ENCODE data around the gene CLASRP.
A peak's percentile ranks its signal among the peaks of the same experiment; 100 is the strongest.

The CLASRP gene

DNA sequence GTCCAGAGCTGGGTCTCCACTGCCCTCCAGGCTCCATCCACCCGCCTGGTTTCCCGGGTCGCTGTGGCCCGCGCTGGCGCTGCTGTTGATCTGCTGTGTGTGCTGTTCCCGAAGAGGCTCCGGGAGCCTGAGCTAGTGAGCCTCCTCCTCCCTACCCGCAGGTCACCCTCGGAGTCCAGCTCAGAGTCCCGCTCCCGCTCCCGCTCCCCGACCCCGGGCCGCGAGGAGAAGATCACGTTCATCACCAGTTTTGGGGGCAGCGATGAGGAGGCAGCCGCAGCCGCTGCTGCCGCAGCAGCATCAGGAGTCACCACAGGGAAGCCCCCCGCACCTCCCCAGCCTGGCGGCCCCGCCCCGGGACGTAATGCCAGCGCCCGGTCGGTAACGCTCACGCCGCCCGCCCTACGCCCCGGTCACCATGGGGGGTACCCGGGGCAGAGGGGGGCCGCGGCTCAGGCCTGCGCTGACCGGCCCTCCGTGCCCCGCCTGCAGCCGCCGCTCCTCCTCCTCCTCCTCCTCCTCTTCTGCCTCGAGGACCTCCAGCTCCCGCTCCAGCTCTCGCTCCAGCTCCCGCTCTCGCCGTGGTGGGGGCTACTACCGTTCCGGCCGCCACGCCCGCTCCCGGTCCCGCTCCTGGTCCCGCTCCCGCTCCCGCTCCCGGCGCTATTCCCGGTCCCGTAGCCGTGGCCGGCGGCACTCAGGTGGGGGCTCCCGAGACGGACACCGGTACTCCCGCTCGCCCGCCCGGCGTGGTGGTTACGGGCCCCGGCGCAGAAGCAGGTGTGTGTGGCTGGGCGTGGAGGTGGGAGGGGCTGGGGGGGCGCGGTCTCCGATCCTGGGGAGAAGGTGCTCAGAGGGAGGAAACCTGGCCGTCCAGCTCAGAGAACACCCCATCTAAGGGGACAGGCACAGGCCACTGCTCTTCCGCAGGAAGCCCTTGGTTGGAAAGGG, 25.3 kb downstream of the CLASRP start:
- no peak for DNase-seq

GRCh38 chr19:45066921-45067661, 28.2 kb downstream of the CLASRP start:
- no peak for DNase-seq

- DNase-seq: no peak
These were observed 29.2 kb downstream of the CLASRP start for GRCh38 chr19:45068041-45068440.

DNA sequence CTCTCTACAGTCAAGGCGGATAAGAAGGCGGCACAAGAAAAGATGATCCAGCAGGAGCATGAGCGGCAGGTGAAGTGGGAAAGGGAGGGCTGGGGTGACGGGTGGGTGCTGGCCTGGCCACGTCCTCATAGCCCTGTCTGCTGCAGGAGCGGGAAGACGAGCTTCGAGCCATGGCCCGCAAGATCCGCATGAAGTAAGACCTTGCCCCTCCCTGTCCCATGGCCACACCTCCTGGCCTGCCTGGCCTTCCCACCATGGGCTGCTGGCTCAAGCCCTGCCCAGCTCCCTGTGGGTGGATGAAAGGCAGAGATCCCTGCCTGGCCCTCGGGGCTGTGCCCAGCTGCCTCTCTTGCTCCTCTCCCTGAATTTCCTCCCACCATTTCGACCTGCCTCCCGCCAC, 30.2 kb downstream of the CLASRP start:
- no peak for DNase-seq

DNA sequence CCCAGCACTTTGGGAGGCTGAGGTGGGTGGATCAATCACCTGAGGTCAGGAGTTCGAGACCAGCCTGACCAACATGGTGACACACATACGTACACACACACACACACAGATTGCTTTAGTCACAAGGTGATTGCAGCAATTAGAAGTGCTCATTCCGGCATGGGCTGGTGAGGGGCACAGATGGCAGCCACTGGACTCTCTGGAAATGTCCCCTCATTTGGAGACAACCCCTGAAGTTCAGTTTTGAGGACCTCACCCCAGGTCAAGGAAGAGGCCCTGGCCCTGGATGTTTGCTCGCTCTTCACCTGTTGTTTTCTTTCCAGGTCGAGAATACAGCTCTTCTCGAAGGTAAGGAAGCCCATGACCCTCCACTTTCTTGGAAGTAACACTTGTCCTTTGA, 31.4 kb downstream of the CLASRP start:
- DNase-seq: no peak

DNA sequence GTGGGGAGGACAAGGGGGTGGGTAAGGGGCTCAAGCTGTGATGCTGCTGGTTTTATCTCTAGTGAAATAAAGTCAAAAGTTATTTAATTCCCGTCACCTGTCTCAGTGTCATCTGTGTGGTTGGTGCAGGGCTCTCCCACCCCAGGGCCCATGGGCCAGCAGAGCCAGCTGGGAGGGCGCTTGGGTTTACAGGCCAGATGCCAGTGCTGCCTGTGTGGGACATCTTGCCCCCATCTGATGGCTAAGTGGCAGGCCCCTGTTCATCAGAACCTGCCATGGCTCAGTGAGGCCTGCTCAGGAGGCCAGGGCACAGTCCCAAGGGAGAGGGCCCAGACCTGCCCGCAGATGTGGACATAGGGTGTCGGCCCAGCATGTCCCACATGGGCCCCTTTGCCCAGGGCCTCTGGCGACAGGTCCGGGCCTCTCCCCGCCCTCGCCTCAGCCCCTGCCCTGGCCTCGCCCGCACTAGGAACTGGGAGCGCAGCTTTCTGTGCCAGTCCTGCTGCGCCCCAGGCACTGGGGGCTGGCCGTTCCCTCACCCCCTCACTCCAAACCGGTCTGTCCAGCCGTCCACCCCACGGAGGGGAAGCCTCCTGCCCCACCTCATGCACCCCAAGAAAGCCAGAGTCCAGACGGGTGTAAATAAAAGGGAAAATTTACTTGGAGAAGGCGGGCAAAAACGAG, 32.2 kb downstream of the CLASRP start:
- no peak for DNase-seq

GRCh38 chr19:45071545-45071938, 32.7 kb downstream of the CLASRP start:
- no peak for DNase-seq

DNA sequence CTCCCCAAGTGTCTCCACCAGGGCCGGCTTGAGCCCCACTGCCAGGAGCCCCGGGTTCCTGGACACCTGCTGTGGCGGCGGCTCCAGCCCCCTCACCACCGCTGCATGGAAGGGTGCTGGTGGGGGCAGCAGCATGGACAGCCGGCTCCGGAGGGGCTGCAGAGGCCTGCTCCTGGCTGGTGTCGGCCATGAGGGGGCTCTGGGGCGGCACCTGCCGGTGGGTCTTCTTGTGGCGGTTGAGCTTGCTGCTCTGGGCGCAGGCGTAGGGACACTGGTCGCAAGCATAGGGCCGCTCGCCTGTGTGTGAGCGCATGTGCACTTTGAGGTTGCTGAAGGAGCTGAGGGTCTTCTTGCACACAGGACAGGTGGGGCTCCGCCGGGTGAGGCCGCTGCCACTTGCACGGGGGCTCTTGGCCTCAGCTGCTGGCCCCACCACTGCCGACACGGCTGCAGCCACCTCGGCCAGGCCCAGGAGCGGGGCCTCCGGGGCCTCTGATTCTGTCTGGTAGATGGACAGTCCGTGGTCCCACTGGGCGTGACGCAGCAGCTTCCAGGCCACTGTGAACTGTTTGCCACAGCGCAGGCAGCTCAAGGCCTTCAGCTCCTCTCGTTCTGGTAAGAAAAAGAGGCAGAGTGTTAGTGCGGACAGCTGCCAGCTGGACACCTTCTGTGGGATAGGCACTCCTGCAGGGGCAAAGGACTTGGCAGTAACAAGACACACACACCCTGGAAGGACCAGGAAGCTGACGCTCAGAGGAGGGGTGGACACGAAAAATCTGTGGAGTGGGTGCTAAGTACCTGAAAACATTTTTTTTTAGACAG, 33.3 kb downstream of the CLASRP start:
- DNase-seq: no peak

GRCh38 chr19:45074744-45075300, 36.0 kb downstream of the CLASRP start:
- no peak for DNase-seq

GRCh38 chr19:45075301-45076028, 36.6 kb downstream of the CLASRP start:
- no peak for DNase-seq

DNA sequence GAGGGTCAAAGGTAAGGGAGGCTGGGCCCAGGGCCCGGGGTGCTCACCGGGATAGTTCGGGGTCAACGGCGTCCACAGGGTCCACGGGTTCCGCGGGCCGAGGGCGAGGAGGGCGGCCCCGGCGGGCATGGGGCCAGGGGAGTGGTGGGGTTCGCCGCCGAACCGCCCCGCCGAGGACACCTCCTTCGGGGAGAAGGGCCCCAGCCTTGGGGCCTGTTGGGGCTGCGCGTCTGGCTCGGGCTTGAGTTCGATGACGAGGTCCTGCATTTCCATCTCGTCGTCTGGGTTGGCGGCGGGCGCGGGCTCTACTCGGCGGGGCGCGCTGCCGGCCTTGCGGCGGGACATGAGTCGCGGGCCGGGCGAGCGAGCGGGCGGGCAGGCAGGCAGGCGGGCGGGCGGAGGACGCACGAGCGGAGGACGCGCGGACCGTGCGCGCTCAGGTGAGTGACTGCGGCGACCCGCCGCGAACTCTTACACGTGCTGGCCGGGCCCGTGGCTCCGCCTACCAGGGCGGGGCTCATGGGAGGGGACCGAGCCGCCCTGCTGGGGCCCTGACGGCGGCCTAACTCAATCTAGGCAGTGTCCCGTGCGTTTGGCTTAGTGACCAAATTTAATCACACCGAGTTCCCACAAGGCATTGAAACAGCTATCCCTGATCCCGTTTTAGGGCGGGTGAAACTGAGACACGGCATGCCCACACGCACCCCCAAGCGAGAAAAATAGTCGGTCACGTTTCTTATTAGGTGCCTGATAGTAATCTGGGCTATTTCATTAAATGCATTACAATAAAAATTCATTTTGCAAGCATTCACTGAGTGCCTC, 37.4 kb downstream of the CLASRP start, which contains the start of gene ZNF296:
Gene ZNF296, minus strand, starts transcription at position 450 of the 822 bp plus-strand sequence. Its CDS starts 105 bp downstream, at position 345.
- no peak for DNase-seq

DNA sequence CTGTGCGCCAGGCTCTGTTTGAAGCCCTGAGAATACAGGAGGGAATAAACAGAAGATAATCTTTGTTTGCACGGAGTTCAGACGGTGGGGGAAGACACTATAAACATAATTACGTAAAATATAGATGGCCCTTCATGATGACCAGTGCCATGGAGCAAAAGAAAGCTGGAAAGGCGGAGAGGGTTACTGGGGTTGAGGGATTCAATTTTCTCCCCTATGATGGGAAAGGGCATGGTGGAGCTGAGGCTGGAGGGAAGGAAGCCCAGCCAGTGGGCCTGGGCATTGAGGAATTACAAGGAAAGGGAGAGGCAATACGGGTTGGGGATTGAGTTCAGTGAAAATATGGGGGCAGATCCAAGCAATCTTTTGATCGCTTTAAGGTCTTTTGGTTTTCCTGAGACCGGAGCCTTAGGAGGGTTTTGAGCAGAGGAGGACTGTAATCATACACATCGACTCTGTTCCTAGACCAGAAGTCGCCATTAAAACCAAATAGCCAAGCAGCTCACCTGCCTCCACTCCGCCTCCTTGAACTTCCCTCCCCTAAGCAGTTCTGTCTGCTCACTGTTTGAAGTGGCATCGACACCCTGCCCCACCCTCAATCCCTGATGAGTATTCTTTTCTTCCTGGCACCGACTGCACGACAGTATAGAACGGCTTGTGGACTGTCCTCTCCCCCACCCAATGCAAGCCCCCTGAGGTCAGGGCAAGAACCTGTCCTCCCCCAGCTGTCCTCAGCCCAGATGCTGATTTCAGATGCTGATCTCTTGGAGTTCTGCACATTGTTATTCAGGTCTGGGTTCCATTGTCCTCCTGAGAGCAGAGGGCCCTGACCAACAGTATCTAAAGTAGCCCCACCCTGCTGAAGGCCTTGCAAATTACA, 38.2 kb downstream of the CLASRP start:
- no peak for DNase-seq

DNA sequence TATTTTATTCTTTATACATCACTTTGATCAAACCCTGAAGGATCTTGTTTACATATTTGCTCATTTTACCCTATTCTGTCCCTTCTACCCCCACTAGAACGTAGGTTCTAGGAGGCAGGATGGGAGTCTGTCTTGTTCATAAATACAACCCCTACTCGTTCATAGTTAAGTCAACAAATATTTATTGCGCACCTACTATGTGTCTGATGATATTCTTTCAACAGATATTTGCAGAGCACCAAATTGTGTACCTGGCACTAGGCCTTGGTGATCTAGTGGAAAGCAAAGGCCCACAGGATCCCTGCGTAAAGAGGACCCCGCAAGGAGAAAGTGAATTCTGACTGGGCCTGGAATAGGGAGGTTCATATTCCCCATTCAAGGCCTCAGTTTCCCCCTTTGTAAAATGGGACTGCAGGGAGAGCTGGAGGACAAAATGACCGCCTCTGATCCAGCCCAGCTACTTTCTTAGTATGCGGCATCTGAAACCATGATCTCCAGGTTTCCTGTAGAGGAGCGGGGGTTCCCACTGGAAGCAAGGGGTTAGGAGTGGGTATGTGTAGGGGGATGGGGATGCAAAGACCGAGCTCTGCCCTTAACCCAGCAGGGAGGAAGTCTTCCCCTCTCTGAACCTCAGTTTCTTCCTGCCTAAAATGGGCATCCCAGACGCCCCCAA, 39.7 kb downstream of the CLASRP start:
- DNase-seq: no peak

DNA sequence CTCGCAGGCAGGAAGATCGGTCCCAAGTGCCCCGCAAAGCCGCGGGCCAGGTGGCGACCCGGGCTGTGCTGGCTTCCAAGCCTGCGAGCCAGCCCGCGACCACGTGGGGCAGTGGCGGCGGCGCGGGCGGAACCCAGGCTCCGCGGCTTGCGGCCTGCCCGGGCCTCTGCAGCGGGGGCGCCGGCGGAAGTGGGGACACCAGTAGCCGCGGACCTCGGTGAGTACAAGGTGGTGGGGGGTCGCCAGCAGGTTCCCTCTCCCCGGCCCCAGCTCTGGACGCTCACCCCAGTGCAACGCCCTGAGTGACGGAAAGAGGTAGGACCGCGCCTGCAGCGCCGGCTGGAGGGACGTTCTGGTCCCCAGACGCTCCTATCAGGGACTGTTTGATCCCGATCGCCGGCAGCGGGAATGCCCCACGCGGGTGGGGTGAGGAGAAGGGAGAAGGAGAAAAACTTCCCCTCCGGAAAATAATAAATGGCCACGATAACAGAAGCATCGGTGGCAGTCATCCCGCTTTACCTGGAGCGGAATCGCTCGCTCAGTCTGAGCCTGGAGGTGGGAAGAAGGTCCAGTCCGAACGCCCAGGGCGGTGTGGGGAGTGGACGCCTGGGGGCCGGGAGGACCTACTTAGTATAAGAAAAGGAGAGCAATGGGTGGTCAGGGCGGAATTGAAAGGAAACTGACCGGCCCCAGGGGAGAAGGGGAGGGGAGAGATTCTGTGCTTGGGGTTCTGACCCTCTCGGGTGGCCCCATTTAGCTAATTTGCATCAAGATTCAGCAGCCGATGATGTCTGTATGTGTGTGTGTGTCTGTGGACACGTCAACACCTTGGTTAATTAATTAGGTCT, 40.4 kb downstream of the CLASRP start, which contains the start of gene GEMIN7:
Gene GEMIN7, plus strand, starts transcription at position 198 of the 848 bp plus-strand sequence. CDS start 10,855 bp downstream, outside the sequence.
- DNase-seq: peak; percentile 66

DNA sequence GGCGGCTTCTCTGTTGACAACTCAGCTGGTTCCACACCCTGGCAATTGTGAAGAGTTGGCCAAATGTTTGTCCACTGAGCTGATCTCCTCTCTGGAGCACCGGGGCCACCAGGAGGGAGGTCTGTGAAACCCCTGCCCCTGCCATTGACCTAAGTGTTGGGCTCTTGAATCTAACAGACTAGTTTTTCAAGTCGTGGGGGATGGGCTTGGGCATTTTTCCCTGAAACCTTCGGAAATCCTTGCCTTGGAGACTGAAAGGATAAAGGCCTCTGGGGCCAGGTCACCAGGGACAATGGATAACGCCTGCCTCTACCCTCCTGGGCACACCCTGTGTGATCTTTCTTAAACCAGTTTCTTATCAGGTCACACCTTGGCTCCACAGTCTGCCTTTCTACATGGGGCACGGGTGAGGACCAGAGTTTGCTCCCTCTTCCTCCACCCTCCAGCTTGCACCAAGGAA, 41.1 kb downstream of the CLASRP start:
- DNase-seq: no peak

GRCh38 chr19:45082170-45082569, 43.3 kb downstream of the CLASRP start:
- DNase-seq: no peak

DNA sequence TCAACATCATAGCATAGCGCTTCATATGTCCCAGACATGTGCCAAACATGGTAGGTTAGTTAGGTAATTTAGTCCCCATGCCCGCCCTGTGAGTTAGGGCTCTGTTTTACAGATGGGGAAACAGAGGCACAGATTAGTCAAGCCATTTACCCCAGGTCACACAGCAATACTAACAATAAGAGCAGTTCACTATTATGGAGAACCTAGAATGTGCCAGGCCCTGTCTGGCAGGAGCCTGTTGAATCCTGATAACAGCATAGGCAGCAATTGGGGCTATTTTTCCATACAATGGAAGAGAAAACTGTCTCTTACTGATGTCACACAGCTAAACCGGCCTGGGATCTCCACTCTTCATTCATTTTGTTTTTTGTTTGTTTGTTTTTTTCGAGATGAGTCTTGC, 47.6 kb downstream of the CLASRP start:
- DNase-seq: no peak
